Activated CD8-positive, alpha-beta memory T cell treated with anti-CD3 and anti-CD28 coated beads for 4 hours (primary cell): Measurements from ENCODE around the gene TCAF1.
A peak's percentile ranks its signal among the peaks of the same experiment; 100 is the strongest.
"Not testable (repeated sequence)": the region's sequence is repeated elsewhere in the genome, so short reads cannot be mapped to it uniquely, and the experiment has no call there.

ENCODE experiments used
- DNase-seq, 2 donors: peaks; one replicate each; pipeline ENCODE4 v3.0.0-alpha.2; 2020; ENCODE audit warnings: low read depth in 2 of 2

Gene TCAF1

DNA sequence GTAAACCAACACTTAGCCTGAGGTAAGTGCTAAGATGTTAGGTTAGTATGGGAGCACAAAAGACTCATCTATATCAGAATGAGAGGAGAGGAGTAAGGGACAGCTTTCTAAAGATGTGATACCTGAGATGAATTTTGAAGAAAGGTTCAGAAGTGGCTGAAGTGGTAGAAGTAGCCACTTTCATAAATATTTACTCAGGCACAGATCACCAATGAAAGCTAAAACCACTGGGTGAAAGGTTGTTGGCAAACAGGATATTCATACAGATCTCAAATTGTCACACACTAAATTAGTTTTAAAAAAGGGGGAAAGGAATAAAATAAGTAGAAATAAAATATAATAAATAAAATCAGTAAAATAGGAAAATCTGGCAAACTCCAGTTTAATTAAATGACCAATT lies 30.4 kb downstream of the TCAF1 start:
- not testable (repeated sequence) for DNase-seq

DNA sequence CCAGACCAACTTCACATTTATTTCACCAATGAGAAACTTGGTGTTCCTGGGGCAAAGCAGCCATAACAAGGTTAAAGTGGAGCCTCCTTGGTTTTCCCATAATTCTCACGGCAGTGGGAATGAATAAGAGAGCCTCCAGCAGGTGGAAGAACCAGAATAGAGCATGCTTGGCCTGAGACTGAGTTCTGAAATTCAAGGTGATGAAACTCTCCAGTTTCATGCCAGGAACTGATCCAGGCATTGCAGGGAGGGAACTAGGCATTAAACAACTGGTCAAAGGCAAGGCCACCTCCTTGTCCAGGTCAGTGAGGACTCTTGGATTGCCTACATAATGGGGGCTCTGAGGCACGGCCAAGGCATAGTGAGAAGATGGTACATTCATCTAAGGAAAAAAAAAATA lies 44.0 kb downstream of the TCAF1 start:
- DNase-seq, result not testable (repeated sequence)

DNA sequence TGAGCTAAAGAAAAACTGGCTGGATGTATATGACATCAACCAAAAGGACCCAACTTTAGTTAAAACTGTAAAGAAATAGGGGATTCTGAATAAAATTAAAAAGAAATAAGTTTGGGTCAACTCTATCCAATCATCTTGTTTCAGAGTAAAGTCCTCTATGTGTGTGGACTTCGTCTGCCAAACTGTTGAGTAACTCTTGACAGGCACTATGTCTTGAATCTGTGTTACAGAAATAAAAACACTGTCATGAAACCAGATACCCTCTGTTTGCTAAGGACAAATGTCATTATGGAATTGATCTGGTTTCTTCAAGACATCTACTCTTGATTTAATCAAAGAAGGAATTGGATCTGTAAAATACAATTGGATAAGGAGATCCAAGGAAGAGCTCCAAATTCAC lies 46.5 kb downstream of the TCAF1 start:
- not testable (repeated sequence) for DNase-seq

DNA sequence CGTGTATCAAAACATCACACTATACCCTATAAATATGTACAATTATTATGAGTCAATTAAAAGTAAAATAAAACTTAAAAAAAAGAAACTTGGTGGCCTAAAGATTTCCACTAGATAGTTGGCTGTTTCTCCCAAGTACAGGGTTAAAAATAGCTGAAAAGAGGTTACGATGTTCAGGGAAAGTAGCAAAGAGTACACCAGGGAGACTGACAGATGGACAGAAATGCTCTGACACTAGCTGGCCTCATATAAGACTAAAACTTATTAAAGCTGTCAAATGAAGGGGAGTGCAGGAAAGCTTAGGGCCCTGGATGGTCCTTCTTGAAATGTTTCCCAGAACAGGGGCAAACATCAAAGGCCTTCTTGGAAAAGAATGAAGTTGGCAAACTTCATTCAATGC lies 51.3 kb downstream of the TCAF1 start:
- no peak for DNase-seq

DNA sequence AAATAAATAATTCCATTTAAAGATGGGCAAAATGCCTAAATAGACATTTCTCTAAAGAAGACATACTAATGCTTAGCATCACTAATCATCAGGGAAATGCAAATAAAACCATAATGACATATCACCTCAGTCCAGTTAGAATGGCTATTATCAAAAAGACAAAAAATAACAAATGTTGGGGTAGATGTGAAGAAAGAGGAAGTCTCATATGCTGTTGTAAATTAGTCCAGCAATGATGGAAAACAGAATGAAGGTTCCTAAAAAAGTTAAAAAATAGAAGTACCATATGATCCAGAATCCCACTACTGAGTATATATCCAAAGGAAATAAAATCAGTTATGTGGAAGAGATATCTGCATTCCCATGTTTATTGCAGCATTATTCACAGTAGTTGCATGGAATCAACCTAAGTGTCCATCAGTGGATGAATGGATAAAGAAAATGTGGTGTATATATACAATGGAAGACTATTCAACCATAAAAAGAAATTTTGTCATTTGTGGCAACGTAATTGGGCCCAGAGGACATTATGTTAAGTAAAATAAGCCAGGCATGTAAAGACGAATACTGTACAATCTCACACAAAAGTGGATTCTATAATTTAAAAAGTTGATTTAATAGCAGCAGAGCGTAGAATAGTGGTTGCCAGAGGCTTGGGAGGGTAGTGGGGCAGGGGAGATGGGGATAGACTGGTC lies 52.0 kb downstream of the TCAF1 start:
- no peak for DNase-seq

DNA sequence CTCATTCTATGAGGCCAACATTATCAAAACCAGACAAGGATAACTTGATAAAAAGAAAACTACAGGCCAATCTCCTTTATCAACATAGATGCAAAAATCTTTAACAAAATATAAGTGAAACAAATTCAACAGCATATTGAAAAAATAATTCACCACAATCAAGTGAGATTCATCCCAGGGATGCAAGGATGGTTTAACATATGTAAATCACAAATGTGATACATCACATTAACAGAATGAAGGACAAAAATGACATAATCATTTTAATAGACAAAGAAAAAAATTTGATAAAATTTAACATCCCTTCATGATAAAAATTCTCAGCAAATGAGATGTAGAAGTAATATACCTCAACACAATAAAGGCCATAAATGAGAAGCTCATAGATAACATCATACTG lies 53.8 kb downstream of the TCAF1 start:
- no peak for DNase-seq

DNA sequence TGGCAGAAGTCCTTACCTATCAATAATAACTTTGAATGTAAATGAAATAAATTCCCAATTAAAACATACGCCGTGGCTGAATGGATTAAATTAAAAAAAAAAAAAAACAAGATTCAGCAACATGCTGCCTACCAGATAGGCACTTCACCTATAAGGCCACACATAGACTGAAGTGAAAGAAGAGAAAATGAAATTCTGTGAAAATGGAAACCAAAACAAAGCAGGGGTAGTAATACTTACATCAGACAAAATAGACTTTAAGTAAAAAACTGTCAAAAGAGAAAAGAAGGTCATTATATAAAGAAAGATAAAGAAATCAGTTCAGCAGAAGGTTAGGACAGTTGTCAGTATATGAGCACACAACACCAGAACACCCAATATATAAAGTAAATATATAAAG lies 55.3 kb downstream of the TCAF1 start:
- no peak for DNase-seq

DNA sequence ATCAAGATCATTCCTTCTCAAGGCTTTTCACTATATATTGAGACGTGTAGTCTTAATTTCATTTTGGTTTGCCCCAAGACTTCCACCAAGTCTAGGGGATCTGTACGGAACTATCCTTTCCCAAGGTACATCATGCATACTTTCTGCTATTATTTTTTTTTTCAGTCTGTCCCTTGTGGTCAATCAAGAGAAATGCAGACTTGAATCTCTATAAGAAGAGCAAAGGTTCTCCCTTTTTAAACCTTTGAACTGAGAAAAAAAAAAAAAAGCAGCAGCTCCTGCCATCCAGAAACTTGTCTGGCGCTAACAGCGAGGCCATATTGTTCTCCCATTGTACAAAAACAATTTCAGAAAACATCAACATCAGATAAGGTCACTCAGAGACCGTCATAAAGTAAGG lies 60.3 kb downstream of the TCAF1 start:
- DNase-seq, result not testable (repeated sequence)

DNA sequence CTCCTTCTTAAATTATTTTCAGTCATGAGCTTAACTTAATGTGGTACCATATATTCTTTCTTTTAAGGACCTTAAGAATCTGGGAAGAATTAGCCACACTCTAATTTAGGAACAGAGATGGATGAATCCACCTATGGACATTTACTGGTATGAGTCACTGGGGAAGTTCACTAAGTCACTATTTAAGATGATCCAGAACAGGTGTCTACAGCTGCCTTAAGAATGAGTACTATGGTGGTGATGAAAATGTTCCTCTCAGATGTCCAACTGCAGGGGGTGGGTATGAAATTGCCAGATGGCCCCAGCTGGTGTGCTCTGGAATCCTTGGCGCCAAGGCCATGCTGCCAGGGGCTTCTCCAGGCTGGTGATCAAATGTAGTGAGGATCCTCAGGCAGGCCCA lies 61.9 kb downstream of the TCAF1 start:
- not testable (repeated sequence) for DNase-seq

DNA sequence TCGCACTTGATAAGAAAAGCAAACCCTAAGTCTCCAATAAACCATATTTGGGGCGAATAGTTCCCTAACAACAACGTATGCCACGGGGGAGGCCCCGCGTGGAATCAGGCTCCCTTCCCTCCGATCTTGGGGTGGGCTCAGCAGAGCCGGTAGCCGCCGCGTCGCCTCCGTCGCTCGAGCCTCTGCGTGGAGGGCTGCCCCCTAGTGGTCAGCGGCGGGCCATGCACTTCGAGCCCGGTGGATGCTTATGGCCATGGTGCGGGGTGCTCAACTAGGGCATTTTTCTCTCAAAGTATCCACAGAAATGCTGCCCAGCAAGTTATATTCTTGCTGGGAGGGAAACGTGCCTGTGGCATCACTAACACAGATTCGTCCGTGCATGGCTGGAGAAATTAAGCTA lies 64.8 kb downstream of the TCAF1 start:
- DNase-seq, result peak; percentile 84 to 97

DNA sequence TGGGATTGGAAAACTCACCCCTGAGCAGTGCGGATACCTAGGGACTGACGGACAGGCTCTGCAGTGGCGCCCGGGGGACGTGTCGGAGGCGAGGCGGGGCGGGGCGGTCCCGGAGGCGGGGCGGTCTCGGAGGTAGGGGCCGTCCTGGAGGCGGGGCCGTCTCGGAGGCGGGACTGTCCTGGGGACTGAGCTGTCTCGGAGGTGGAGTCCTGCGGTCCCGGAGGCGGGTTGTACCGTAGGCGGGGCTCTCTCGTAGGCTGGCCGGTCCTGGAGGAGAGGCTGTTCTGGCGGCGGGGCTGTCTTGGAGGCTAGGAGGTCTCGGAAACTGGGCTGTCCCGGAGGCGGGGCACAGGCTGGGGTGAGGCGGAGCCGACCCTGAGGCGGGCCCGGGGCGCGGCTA lies 65.4 kb downstream of the TCAF1 start:
- DNase-seq, result peak; percentile 82 to 94

DNA sequence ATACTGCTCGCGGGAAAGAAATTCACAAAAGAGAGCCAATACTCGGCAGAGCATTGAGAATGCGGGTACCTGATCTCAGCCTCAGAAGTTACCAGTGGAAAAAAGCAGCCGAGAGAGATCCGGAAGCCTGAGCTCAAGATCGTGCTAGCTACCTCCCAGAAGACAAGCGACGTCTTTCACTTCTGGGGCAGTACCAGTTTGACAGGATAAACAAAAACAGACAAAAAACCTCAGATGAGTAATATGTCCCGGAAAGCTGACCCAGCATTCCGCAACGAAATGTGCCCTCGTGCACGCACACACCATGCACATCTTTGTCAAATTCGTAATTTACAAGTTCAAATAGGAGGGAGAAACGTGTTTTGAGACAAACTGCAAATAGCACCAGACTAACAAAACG lies 65.9 kb downstream of the TCAF1 start:
- DNase-seq, result not testable (repeated sequence)

DNA sequence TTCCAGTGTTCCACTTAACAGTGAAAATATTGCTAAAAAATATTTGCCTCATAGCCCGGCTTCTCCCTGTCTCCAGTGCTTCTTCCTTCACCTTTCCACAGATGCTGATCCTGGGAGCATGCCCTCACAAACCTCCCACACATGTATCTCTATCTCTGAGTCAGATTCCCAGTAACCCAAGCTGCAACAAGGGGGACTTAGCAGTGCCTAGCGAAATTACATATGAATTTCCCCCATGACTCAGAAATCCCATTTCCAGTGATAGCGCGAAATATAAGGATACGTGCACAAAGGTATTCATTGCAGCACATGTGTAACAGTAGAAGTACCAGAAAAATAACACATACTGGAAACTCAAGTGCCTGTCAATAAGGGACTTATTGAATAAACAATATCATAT lies 75.4 kb downstream of the TCAF1 start:
- DNase-seq, result not testable (repeated sequence)

DNA sequence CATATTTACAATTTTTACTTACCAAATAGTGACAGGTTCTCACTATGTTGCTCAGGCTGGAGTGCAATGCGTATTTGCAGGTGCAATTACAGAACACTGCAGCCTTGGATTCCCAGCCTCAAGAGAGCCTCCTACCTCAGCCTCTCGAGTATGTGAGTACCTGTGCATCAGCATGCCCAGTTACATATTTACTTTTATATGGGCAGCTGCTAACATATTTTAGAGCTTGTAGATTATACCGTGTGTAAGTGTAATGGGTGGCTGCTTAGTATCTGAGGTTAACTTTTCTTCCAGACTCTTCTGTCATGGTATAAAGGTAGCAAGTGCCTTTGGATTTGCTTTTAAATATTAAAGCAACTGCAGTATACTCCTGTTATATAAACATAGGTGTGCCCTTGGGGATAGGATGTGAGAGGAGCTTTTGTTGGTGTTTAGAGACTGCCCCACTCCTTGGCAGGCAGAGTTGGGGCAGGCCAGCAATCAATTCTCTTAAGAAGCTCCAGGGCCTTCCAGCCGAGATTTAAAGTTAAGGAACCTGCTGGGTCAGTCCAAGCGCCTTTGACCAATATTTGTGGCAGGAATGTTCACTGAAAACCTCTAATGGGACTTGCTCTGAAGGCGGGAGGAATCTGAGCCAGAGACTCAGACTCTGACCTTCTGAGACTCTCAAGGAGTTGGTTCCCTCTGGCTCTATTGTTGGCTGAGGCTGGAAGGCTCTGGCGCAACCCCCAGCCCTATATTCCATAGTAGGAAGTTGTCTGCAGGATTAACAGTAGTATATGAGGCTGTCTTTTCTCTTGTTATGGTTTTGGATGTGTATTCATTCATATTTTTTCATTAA lies 77.5 kb downstream of the TCAF1 start:
- not testable (repeated sequence) for DNase-seq

DNA sequence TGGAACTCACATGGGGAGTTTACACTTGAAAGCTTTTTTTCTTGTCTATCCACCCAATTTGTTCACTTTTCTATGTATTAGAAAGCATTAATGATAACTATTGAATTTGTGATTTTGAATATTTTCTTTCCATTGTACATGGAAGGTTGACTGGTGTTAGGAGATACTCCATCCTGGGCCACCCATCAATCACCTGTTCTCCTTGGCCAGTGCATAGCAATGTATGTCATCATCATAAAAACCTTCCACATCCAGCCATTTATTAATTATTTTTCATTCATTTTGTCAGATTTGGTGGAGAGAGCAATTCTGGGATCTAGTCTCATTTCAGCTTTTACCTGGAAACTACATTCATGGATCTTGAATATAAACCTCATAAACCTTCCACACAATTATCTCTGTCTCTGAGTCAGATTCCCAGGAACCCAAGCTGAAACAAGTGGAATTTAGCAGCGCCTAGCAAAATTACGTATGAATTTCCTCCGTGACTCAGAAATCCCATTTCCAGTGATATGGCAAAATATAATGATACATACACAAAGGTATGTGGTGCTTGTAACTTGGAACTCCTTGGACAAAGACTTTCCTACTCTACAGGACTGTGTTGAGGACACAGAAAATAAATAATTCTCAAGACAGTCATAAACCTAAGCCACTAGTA lies 78.2 kb downstream of the TCAF1 start:
- DNase-seq, result not testable (repeated sequence)

DNA sequence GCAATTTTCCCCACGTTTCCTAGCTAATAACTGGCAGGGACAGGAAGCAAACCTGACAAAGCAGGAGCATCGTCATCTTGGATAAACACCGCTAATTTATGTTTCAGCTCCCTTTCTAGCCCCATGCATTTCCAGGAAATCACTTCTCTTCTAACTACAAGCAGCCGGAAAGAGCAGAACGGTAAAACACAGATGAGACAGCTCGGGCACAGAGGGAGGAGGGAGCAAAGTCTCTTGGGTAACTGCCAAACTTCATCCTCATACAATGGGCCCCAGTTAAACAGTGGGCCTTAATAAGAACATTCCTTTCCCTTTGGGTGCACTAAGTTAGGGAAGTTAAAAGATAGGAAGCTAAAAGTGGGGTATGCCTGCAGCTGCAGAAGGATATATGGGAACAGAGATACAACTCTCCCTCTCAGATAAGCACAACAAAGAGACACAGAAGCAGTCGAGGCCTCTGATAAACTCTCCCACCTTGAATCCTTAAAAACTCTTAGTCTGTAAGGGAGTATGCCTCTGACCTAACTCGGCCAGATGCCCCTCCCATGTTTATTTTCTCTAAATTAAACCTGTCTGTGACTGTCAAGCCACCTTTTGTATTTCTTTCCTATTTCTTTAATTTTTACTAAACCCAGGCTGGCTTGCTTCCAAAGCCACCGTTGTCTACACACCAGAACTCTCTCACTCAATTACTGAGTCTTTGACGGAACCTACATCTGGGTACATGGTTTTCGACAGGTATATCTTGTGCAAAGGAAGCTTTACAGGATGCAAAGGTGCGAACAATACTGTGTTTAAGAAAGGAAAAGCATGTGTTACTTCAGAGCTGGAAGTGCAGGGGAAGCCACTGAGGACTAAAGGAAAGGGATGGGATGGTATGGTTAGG lies 80.3 kb downstream of the TCAF1 start:
- DNase-seq, result not testable (repeated sequence)

DNA sequence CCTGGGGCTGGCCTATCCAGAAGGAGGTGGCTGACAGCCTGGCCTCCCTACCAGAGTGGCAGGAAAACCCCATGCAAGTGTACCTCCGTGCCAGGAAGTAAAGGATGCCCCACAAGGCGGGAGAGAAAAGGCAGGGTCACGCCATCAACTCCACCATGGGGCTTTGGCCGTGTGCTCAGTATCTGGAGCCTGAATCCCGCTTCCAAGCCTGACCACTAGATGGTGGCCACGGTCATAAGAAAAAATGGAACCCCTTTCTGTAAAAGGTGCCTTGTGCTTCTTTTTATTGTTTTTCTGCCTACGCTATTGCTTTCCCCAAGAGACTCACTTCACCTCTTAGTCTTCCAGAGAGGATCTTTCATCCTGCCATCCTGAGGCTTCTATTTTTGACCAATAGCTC lies 84.1 kb downstream of the TCAF1 start:
- DNase-seq, result not testable (repeated sequence)

DNA sequence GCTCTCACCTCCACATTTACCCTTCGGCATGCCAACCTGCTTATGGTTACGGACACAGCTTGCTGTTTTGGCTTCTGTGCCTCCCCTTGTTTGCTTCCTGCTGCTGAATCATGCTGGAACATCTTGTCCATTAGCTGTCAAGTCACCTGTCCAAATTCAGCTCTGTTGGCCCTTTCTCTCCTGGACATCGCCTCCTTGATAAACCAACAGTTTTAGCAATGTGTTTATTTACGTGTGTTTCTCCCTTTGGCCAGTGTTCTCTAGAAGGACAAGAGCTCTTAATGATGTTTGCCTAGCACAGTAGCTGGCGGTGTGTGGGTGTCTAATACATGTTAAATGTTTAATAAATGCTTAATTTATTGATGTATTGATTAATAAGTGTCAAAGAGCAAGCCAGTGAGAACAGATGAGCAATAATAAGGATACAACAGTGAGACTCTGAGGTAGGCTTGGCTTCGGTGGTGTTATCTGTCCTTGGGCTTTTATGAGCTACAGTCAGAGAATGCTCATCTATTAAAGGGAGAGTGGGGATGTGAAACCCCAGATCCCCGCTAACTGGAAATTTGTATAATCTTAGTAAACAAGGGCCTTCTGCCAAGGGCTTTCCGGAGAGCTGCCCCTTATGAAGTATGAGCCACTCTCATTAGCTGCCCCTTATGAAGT lies 85.4 kb downstream of the TCAF1 start:
- not testable (repeated sequence) for DNase-seq

DNA sequence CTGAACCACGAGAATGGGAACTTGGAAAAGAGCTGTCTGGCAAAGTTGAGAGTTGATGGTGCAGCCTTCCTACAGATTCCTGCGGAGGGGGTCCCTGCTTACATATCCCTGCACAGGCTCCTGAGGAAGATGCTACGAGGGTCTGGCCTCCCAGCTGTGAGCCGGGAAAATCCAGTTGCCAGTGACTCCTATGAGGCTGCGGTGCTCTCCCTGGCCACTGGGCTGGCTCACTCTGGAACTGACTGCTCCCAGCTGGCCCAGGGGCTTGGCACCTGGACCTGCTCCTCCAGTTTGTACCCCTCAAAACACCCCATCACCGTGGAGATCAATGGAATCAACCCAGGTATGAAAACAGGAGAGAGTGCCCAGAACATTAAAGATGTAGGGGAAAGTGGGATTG lies 91.3 kb downstream of the TCAF1 start:
- DNase-seq, result not testable (repeated sequence)

DNA sequence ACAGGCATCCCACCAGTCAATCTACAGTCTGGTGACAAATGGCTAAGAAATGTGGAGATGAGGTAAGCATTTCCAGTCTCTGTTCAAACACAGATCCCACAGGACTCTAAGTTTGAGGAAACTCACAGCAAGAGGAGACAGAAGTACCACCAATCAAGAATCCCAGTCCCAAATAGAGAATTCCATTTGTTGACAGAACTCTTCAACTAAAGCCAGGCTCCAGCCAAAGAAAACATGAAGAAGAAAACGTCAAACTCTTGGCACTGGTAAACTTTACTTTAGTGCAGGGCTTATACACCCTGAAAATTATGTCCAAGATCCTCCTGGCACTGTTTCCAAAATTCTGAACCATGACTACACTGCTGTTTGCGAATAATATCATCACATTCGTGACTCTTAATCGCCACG lies 95.3 kb downstream of the TCAF1 start:
- DNase-seq, result not testable (repeated sequence)
